ENCODE data around the gene PCDHGA8.

PCDHGA8 gene

DNA sequence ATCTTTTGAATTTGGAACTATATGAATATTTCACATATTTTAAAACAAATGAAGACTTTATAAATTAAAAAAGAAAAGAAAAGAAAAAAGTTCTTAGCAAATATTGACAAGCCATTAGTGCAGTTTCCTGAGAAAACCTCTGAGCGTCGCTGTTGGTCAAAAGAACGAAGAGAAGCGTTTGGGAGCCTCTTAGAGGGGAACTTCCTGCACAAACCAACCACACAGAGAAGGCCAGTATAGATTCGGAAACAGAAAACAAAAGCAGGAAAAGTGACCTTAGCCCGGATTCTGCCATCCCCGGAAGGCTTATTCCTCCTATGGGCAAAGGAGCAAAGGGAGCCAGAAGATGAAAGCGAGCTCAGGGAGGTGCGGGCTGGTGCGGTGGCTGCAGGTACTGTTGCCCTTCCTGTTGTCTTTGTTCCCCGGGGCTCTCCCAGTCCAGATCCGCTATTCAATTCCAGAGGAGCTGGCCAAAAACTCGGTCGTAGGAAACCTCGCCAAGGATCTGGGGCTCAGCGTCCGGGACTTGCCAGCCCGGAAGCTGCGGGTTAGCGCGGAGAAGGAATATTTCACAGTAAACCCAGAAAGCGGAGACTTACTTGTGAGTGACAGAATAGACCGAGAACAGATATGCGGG, 32.5 kb upstream of the PCDHGA8 start, which contains the start of gene PCDHGB2:
PCDHGB2 (plus strand) TSS at position 205 of the 637 bp plus-strand sequence; CDS start at position 347, 142 bp downstream.
- H3K4ac ChIP-seq (ENCODE audit: low read depth in 1 of 2, low read length in 2 of 2), result no peak within 1 kb of the TSS
- no peak within 1 kb of the TSS for H3K23ac ChIP-seq (ENCODE audit: low read length in 2 of 2)
- DNase-seq, result peak; percentile 1
- H2BK12ac ChIP-seq (ENCODE audit: low read length in 2 of 2), result no peak within 1 kb of the TSS
- peak within 1 kb of the TSS in 1 of 2 experiments; percentile 70 for H3K4me3 ChIP-seq (ENCODE audit: insufficient read depth in 1 of 2, low read depth in 1 of 2, low read length in 2 of 2)
- peaks cover 78% of the 10 kb centered on the region for H3K9me3 ChIP-seq (ENCODE audit: control insufficient read depth, low read length)
- H2AK5ac ChIP-seq (ENCODE audit: low read length, severe bottlenecking), result no peak within 1 kb of the TSS
- H3K14ac ChIP-seq (ENCODE audit: low read length in 2 of 2), result no peak within 1 kb of the TSS
- no peak within 1 kb of the TSS for H2BK120ac ChIP-seq (ENCODE audit: low read depth, low read length)
- H3K18ac ChIP-seq (ENCODE audit: low read depth in 1 of 2, low read length in 2 of 2), result no peak within 1 kb of the TSS
- H3K4me2 ChIP-seq (ENCODE audit: low read length, poor library complexity, severe bottlenecking), result no peak within 1 kb of the TSS
- H3K36me3 ChIP-seq (ENCODE audit: control insufficient read depth in 1 of 2, insufficient read depth in 2 of 2, low read depth in 1 of 2, low read length in 2 of 2), result no peaks in the 10 kb centered on the region
- no peak within 1 kb of the TSS for H2BK15ac ChIP-seq (ENCODE audit: low read depth, poor library complexity, severe bottlenecking)
- no peak within 1 kb of the TSS for H3K9ac ChIP-seq (ENCODE audit: low read length)
- no peak within 1 kb of the TSS for H4K8ac ChIP-seq (ENCODE audit: low read length)
- no peak within 1 kb of the TSS for H2AFZ ChIP-seq (ENCODE audit: low read depth, low read length)
- WGBS, result 74% methylated on average over 23 of the region's 24 CpGs
- H3K27me3 ChIP-seq (ENCODE audit: control insufficient read depth in 1 of 2, insufficient read depth in 1 of 2, low read length in 2 of 2), result no peaks in the 10 kb centered on the region
- H3K27ac ChIP-seq (ENCODE audit: low read length, poor library complexity, severe bottlenecking), result no peak within 1 kb of the TSS
- H3K4me1 ChIP-seq (ENCODE audit: control insufficient read depth, insufficient read depth, low read depth, low read length), result no peaks in the 10 kb centered on the region
- H4K91ac ChIP-seq (ENCODE audit: low read length), result no peak within 1 kb of the TSS
- H2BK5ac ChIP-seq (ENCODE audit: low read depth, low read length, poor library complexity, severe bottlenecking), result no peak within 1 kb of the TSS
- no peaks in the 10 kb centered on the region for H3K79me1 ChIP-seq (replicated peaks; ENCODE audit: low read length, poor library complexity, severe bottlenecking)

DNA sequence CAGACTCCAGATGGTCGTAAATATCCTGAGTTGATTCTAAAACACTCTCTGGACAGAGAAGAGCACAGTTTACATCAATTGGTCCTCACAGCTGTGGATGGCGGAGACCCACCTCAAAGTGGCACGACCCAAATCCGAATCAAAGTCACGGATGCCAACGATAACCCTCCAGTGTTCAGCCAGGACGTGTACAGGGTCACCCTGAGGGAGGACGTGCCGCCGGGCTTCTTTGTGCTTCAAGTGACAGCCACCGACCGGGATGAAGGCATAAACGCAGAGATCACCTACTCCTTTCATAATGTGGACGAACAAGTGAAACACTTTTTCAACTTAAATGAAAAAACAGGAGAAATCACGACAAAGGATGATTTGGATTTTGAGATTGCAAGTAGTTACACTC, 31.7 kb upstream of the PCDHGA8 start:
- no peak overlapping the region for H4K8ac ChIP-seq (ENCODE audit: low read length)
- DNase-seq, result no peak
- no peak overlapping the region for H3K18ac ChIP-seq (ENCODE audit: low read depth in 1 of 2, low read length in 2 of 2)
- no peak overlapping the region for H2BK5ac ChIP-seq (ENCODE audit: low read depth, low read length, poor library complexity, severe bottlenecking)
- no peak overlapping the region for H3K4ac ChIP-seq (ENCODE audit: low read depth in 1 of 2, low read length in 2 of 2)
- H3K23ac ChIP-seq (ENCODE audit: low read length in 2 of 2), result no peak overlapping the region
- no peak overlapping the region for H3K9ac ChIP-seq (ENCODE audit: low read length)
- H3K4me2 ChIP-seq (ENCODE audit: low read length, poor library complexity, severe bottlenecking), result no peak overlapping the region
- H3K14ac ChIP-seq (ENCODE audit: low read length in 2 of 2), result no peak overlapping the region
- H2AK5ac ChIP-seq (ENCODE audit: low read length, severe bottlenecking), result no peak overlapping the region
- no peak overlapping the region for H2BK12ac ChIP-seq (ENCODE audit: low read length in 2 of 2)
- no peak overlapping the region for H3K27ac ChIP-seq (ENCODE audit: low read length, poor library complexity, severe bottlenecking)
- no peak overlapping the region for H2BK15ac ChIP-seq (ENCODE audit: low read depth, poor library complexity, severe bottlenecking)
- H2BK120ac ChIP-seq (ENCODE audit: low read depth, low read length), result no peak overlapping the region
- 87% methylated on average over 12 of the region's 15 CpGs for WGBS
- no peaks in the 10 kb centered on the region for H3K27me3 ChIP-seq (ENCODE audit: control insufficient read depth in 1 of 2, insufficient read depth in 1 of 2, low read length in 2 of 2)
- peaks cover 81% of the 10 kb centered on the region for H3K9me3 ChIP-seq (ENCODE audit: control insufficient read depth, low read length)
- H3K36me3 ChIP-seq (ENCODE audit: control insufficient read depth in 1 of 2, insufficient read depth in 2 of 2, low read depth in 1 of 2, low read length in 2 of 2), result no peaks in the 10 kb centered on the region
- no peak overlapping the region for H2AFZ ChIP-seq (ENCODE audit: low read depth, low read length)
- H3K79me1 ChIP-seq (replicated peaks; ENCODE audit: low read length, poor library complexity, severe bottlenecking), result no peaks in the 10 kb centered on the region
- peak overlapping the region in 1 of 2 experiments; percentile 70 for H3K4me3 ChIP-seq (ENCODE audit: insufficient read depth in 1 of 2, low read depth in 1 of 2, low read length in 2 of 2)
- no peaks in the 10 kb centered on the region for H3K4me1 ChIP-seq (ENCODE audit: control insufficient read depth, insufficient read depth, low read depth, low read length)
- no peak overlapping the region for H4K91ac ChIP-seq (ENCODE audit: low read length)

DNA sequence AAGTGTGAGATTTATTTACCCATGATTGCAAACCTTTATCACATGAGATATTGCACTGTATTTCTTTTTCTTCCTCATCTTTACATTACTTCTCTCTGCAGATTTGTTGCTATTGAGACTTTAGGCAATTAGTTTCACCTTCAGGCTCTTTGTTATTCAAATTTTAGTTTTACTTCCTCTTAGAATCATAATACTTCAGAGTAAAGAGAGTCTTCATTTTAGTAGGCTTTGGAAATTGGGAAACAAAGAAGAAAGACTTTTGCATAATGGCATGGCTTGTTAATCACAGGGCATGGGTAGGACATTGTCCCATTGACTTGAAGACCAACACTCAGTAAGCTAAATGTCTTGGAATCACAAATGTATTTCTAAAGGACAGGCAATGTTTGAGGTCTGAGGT, 29.7 kb upstream of the PCDHGA8 start:
- Histone ChIP-seq H3K9ac (ENCODE audit: low read length) (no peak overlapping the region), H3K4ac (ENCODE audit: low read depth in 1 of 2, low read length in 2 of 2) (no peak overlapping the region), H3K4me1 (ENCODE audit: control insufficient read depth, insufficient read depth, low read depth, low read length) (no peaks in the 10 kb centered on the region), H2BK12ac (ENCODE audit: low read length in 2 of 2) (no peak overlapping the region), H2BK120ac (ENCODE audit: low read depth, low read length) (no peak overlapping the region), H3K4me2 (ENCODE audit: low read length, poor library complexity, severe bottlenecking) (no peak overlapping the region), H3K23ac (ENCODE audit: low read length in 2 of 2) (no peak overlapping the region), H3K36me3 (ENCODE audit: control insufficient read depth in 1 of 2, insufficient read depth in 2 of 2, low read depth in 1 of 2, low read length in 2 of 2) (no peaks in the 10 kb centered on the region), H2BK5ac (ENCODE audit: low read depth, low read length, poor library complexity, severe bottlenecking) (no peak overlapping the region), H3K27me3 (ENCODE audit: control insufficient read depth in 1 of 2, insufficient read depth in 1 of 2, low read length in 2 of 2) (no peaks in the 10 kb centered on the region), H3K18ac (ENCODE audit: low read depth in 1 of 2, low read length in 2 of 2) (no peak overlapping the region), H2AK5ac (ENCODE audit: low read length, severe bottlenecking) (no peak overlapping the region), H3K4me3 (ENCODE audit: insufficient read depth in 1 of 2, low read depth in 1 of 2, low read length in 2 of 2) (no peak overlapping the region), H4K8ac (ENCODE audit: low read length) (no peak overlapping the region), H3K79me1 (replicated peaks; ENCODE audit: low read length, poor library complexity, severe bottlenecking) (no peaks in the 10 kb centered on the region), H3K27ac (ENCODE audit: low read length, poor library complexity, severe bottlenecking) (no peak overlapping the region), H2BK15ac (ENCODE audit: low read depth, poor library complexity, severe bottlenecking) (no peak overlapping the region), H3K14ac (ENCODE audit: low read length in 2 of 2) (no peak overlapping the region), H4K91ac (ENCODE audit: low read length) (no peak overlapping the region), H2AFZ (ENCODE audit: low read depth, low read length) (no peak overlapping the region), H3K9me3 (ENCODE audit: control insufficient read depth, low read length) (peaks cover 72% of the 10 kb centered on the region)
- DNase-seq, result no peak

GRCh38 chr5:141363952-141364660, 28.3 kb upstream of the PCDHGA8 start, which contains the start of gene PCDHGA5:
TSS of gene PCDHGA5 (plus strand) at chr5:141364162. CDS start at chr5:141364331, 169 bp downstream.
- Histone ChIP-seq H2BK15ac (ENCODE audit: low read depth, poor library complexity, severe bottlenecking) (no peak within 1 kb of the TSS), H3K27ac (ENCODE audit: low read length, poor library complexity, severe bottlenecking) (no peak within 1 kb of the TSS), H3K4me3 (ENCODE audit: insufficient read depth in 1 of 2, low read depth in 1 of 2, low read length in 2 of 2) (peak within 1 kb of the TSS in 1 of 2 experiments; percentile 38), H3K4me1 (ENCODE audit: control insufficient read depth, insufficient read depth, low read depth, low read length) (no peaks in the 10 kb centered on the region), H3K27me3 (ENCODE audit: control insufficient read depth in 1 of 2, insufficient read depth in 1 of 2, low read length in 2 of 2) (no peaks in the 10 kb centered on the region), H2BK12ac (ENCODE audit: low read length in 2 of 2) (no peak within 1 kb of the TSS), H2AK5ac (ENCODE audit: low read length, severe bottlenecking) (no peak within 1 kb of the TSS), H3K36me3 (ENCODE audit: control insufficient read depth in 1 of 2, insufficient read depth in 2 of 2, low read depth in 1 of 2, low read length in 2 of 2) (no peaks in the 10 kb centered on the region), H3K9me3 (ENCODE audit: control insufficient read depth, low read length) (peaks cover 62% of the 10 kb centered on the region), H3K23ac (ENCODE audit: low read length in 2 of 2) (no peak within 1 kb of the TSS), H3K9ac (ENCODE audit: low read length) (no peak within 1 kb of the TSS), H3K4me2 (ENCODE audit: low read length, poor library complexity, severe bottlenecking) (no peak within 1 kb of the TSS), H2BK5ac (ENCODE audit: low read depth, low read length, poor library complexity, severe bottlenecking) (no peak within 1 kb of the TSS), H3K79me1 (replicated peaks; ENCODE audit: low read length, poor library complexity, severe bottlenecking) (no peaks in the 10 kb centered on the region), H4K8ac (ENCODE audit: low read length) (no peak within 1 kb of the TSS), H4K91ac (ENCODE audit: low read length) (no peak within 1 kb of the TSS), H3K4ac (ENCODE audit: low read depth in 1 of 2, low read length in 2 of 2) (no peak within 1 kb of the TSS), H2BK120ac (ENCODE audit: low read depth, low read length) (no peak within 1 kb of the TSS), H3K18ac (ENCODE audit: low read depth in 1 of 2, low read length in 2 of 2) (no peak within 1 kb of the TSS), H2AFZ (ENCODE audit: low read depth, low read length) (no peak within 1 kb of the TSS), H3K14ac (ENCODE audit: low read length in 2 of 2) (no peak within 1 kb of the TSS)
- DNase-seq, result no peak
- 94% methylated on average over 33 of the region's 34 CpGs for WGBS

Measured in mesenchymal stem cell (in vitro differentiated cells and primary cell).